Tibial artery (tissue), 4 donors: ENCODE data around the gene CDH18.

ENCODE experiments used
- DNase-seq, 2 donors: peaks; one replicate each; pipeline ENCODE4 v3.0.0-alpha.2; 2019
- H3K27ac ChIP-seq, 2 donors: fragments of 200-600 bp; sonication (generic) in 1 of 2; 1 replicate in 1 of 2; 2 replicates in 1 of 2; pipeline ENCODE4 v1.5.1; 2018 to 2019; ENCODE audit warnings: mild to moderate bottlenecking in 1 of 2
- H3K27me3 ChIP-seq, 2 donors: fragments of 200-600 bp; sonication (generic) in 1 of 2; one replicate each; pipeline versions ENCODE4 v1.5.1 to v1.6.0; 2016 to 2019
- H3K36me3 ChIP-seq, 3 donors: fragments of 200-600 bp; sonication (generic) in 2 of 3; one replicate each; pipeline ENCODE4 v1.5.1; 2016 to 2019; ENCODE audit warnings: mild to moderate bottlenecking in 2 of 3
- H3K4me1 ChIP-seq, 4 donors: fragments of 200-600 bp; sonication (generic) in 2 of 4; 1 replicate in 3 of 4; 2 replicates in 1 of 4; pipeline ENCODE4 v1.5.1; 2016 to 2019
- H3K4me3 ChIP-seq, 2 donors: fragments of 200-600 bp; sonication (generic) in 1 of 2; 1 replicate in 1 of 2; 2 replicates in 1 of 2; pipeline ENCODE4 v1.5.1; 2018 to 2019; ENCODE audit warnings: mild to moderate bottlenecking in 2 of 2
- H3K9me3 ChIP-seq, 3 donors: fragments of 200-600 bp; sonication (generic) in 1 of 3; one replicate each; pipeline ENCODE4 v1.5.1; 2016 to 2019
- intact Hi-C: fragments of 100-400 bp; cut with DNase I; formaldehyde crosslinking; loops from one replicate; pipeline ENCODE4 v1.15.0; 2023; ENCODE audit warnings: low total_unique reads
- TF ChIP-seq, protein P1 (sequence below), 2 experiments: fragments of 200-600 bp in 1 of 2; fragments of 450-650 bp in 1 of 2; IDR thresholded peaks; one replicate each; pipeline ENCODE4 v1.5.1; 2017 to 2019; ENCODE audit warnings: antibody characterized with exemption in 2 of 2, mild to moderate bottlenecking in 1 of 2, moderate library complexity in 1 of 2

Gene CDH18

GRCh38 chr5:19918780-19919179 is 69.2 kb downstream of the CDH18 start:
- DNase-seq = no peak
- no peak overlapping the region for H3K4me3 ChIP-seq
- no peak overlapping the region for H3K27ac ChIP-seq
- H3K9me3 ChIP-seq = no peaks in the 10 kb centered on the region
- H3K4me1 ChIP-seq = no peaks in the 10 kb centered on the region
- no peaks in the 10 kb centered on the region for H3K36me3 ChIP-seq
- TF ChIP-seq, protein P1, sequence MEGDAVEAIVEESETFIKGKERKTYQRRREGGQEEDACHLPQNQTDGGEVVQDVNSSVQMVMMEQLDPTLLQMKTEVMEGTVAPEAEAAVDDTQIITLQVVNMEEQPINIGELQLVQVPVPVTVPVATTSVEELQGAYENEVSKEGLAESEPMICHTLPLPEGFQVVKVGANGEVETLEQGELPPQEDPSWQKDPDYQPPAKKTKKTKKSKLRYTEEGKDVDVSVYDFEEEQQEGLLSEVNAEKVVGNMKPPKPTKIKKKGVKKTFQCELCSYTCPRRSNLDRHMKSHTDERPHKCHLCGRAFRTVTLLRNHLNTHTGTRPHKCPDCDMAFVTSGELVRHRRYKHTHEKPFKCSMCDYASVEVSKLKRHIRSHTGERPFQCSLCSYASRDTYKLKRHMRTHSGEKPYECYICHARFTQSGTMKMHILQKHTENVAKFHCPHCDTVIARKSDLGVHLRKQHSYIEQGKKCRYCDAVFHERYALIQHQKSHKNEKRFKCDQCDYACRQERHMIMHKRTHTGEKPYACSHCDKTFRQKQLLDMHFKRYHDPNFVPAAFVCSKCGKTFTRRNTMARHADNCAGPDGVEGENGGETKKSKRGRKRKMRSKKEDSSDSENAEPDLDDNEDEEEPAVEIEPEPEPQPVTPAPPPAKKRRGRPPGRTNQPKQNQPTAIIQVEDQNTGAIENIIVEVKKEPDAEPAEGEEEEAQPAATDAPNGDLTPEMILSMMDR (IDR thresholded peaks at IDR 0.05) = no peak
- intact Hi-C loops = no loop called here
- no peaks in the 10 kb centered on the region for H3K27me3 ChIP-seq

GRCh38 chr5:19917588-19918122 is 70.3 kb downstream of the CDH18 start:
- DNase-seq = no peak
- intact Hi-C loops = no loop called here
- TF ChIP-seq, protein P1 (IDR thresholded peaks at IDR 0.05) = no peak
- Histone ChIP-seq H3K4me3 (no peak overlapping the region), H3K9me3 (no peaks in the 10 kb centered on the region), H3K4me1 (no peaks in the 10 kb centered on the region), H3K27ac (no peak overlapping the region), H3K27me3 (no peaks in the 10 kb centered on the region), H3K36me3 (no peaks in the 10 kb centered on the region)

GRCh38 chr5:19910136-19910535 is 77.9 kb downstream of the CDH18 start:
- intact Hi-C loops = no loop called here
- H3K4me3 ChIP-seq = no peak overlapping the region
- no peak for DNase-seq

DNA sequence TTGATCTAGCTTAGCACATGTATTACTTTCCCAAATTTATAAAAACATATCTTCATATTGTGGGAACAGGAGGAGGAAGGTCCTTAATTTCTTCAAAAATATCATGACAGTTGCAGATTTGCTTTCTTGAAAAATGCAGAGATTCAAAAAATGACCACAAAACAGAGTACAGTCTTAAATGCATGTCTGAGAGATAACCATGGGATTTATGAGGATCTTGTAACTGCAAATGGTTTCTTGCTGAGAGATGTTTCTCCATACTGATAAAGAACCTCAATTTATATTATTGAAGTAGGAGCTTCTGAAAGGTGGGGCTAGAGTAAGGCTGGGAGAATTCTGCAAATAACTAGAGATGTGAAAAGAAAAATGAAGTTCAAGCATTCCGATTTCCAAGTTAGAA is 83.2 kb downstream of the CDH18 start:
- intact Hi-C loops = no loop called here
- Histone ChIP-seq H3K27me3 (no peaks in the 10 kb centered on the region), H3K4me3 (no peak overlapping the region), H3K9me3 (no peaks in the 10 kb centered on the region), H3K36me3 (no peaks in the 10 kb centered on the region), H3K4me1 (no peaks in the 10 kb centered on the region), H3K27ac (no peak overlapping the region)
- DNase-seq = no peak
- TF ChIP-seq, protein P1 (IDR thresholded peaks at IDR 0.05) = no peak

More at GRCh38 chr5:19910136-19910535, 77.9 kb downstream of the CDH18 start:
- H3K27me3 ChIP-seq = no peaks in the 10 kb centered on the region
- H3K27ac ChIP-seq = no peak overlapping the region
- no peaks in the 10 kb centered on the region for H3K4me1 ChIP-seq
- H3K9me3 ChIP-seq = no peaks in the 10 kb centered on the region
- TF ChIP-seq, protein P1 (IDR thresholded peaks at IDR 0.05) = no peak
- no peaks in the 10 kb centered on the region for H3K36me3 ChIP-seq

DNA sequence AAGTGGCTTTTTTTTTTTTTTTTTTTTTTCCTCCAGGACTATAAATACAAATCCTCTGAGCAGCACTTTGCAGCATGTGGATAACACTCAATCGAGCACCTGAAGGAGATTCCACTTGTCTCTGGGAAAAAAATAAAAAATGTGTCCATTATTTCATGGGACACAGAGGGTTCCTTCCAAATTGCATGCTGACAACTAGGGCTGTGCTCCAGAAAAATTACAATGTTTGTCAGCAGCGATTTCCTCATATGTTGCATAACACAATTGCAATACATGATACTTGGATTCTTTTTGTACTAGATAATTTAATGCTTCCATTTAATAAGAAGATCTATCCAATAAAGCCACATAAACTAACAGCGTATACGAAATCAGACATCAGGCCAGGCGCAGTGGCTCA is 84.4 kb downstream of the CDH18 start:
- TF ChIP-seq, protein P1 (IDR thresholded peaks at IDR 0.05) = no peak
- Histone ChIP-seq H3K4me3 (no peak overlapping the region), H3K9me3 (no peaks in the 10 kb centered on the region), H3K36me3 (no peaks in the 10 kb centered on the region), H3K4me1 (no peaks in the 10 kb centered on the region), H3K27me3 (no peaks in the 10 kb centered on the region), H3K27ac (no peak overlapping the region)
- DNase-seq = no peak
- intact Hi-C loops = no loop called here
